GM18951 (cell line): ENCODE measurements around the gene PSEN2.

ENCODE experiments used
- POLR2A ChIP-seq: IDR thresholded peaks from 4 replicates; pipeline ENCODE4 v1.6.1; 2011; ENCODE audit warnings: mild to moderate bottlenecking; ENCODE audit not compliant: insufficient read length, insufficient read depth; ENCODE audit errors: extremely low read depth
- in situ Hi-C: fragments of 300-500 bp; cut with MboI; formaldehyde crosslinking; loops from one replicate; pipeline ENCODE4 v1.12.0; 2022; ENCODE audit warnings: low sequenced_read_pairs, mixed read lengths, inconsistent platforms; ENCODE audit not compliant: unreplicated experiment

Gene PSEN2

GRCh38 chr1:226886122-226886901 is 15.9 kb downstream of the PSEN2 start:
- TF ChIP-seq POLR2A = no peak
- in situ Hi-C loops = no loop called here

GRCh38 chr1:226887006-226887405 is 16.6 kb downstream of the PSEN2 start:
- in situ Hi-C loops = no loop called here
- no peak for TF ChIP-seq POLR2A

- in situ Hi-C loops = no loop called here
- TF ChIP-seq POLR2A = no peak
Measured at GRCh38 chr1:226888021-226888420, 17.6 kb downstream of the PSEN2 start.

- in situ Hi-C loops = no loop called here
Measured at GRCh38 chr1:226888816-226889215, 18.4 kb downstream of the PSEN2 start.

GRCh38 chr1:226889616-226890330 is 19.4 kb downstream of the PSEN2 start:
- no peak for TF ChIP-seq POLR2A

More at GRCh38 chr1:226888816-226889215, 18.4 kb downstream of the PSEN2 start:
- TF ChIP-seq POLR2A = no peak

GRCh38 chr1:226890331-226891108 is 20.1 kb downstream of the PSEN2 start:
- TF ChIP-seq POLR2A = no peak
- in situ Hi-C loops = no loop called here

More at GRCh38 chr1:226889616-226890330, 19.4 kb downstream of the PSEN2 start:
- in situ Hi-C loops = no loop called here

GRCh38 chr1:226891346-226891745 is 20.9 kb downstream of the PSEN2 start:
- TF ChIP-seq POLR2A = no peak
- in situ Hi-C loops = no loop called here

- no peak for TF ChIP-seq POLR2A
- in situ Hi-C loops = no loop called here
Measured at GRCh38 chr1:226891846-226892523, 21.6 kb downstream of the PSEN2 start.

GRCh38 chr1:226892524-226892875 is 22.1 kb downstream of the PSEN2 start:
- TF ChIP-seq POLR2A = no peak

GRCh38 chr1:226893936-226894335 is 23.5 kb downstream of the PSEN2 start:
- in situ Hi-C loops = no loop called here

More at GRCh38 chr1:226892524-226892875, 22.1 kb downstream of the PSEN2 start:
- in situ Hi-C loops = no loop called here

GRCh38 chr1:226894826-226895225 is 24.4 kb downstream of the PSEN2 start:
- in situ Hi-C loops = no loop called here
- TF ChIP-seq POLR2A = no peak

More at GRCh38 chr1:226893936-226894335, 23.5 kb downstream of the PSEN2 start:
- TF ChIP-seq POLR2A = no peak

- no peak for TF ChIP-seq POLR2A
- in situ Hi-C loops = no loop called here
Measured at GRCh38 chr1:226895644-226896043, 25.2 kb downstream of the PSEN2 start.

GRCh38 chr1:226898246-226898645 is 27.8 kb downstream of the PSEN2 start:
- in situ Hi-C loops = no loop called here
- no peak for TF ChIP-seq POLR2A
